Thyroid gland (tissue), 4 donors: ENCODE results near the gene PRICKLE1. TPM values are rescaled to one million over a fixed set of nuclear protein-coding genes. Genes with fewer than 3 reads are reported as not detected.

Source experiments
- DNase-seq, 2 donors: peaks; one replicate each; pipeline ENCODE4 v3.0.0-alpha.2; 2019
- H3K27ac ChIP-seq, 3 donors: fragments of 200-600 bp; sonication (generic); 1 replicate in 2 of 3; 2 replicates in 1 of 3; pipeline ENCODE4 v1.5.1; 2016 to 2019; ENCODE audit warnings: mild to moderate bottlenecking in 1 of 3, moderate library complexity in 1 of 3
- H3K27me3 ChIP-seq: fragments of 200-600 bp; sonication (generic); one replicate; pipeline ENCODE4 v1.5.1; 2019
- H3K36me3 ChIP-seq, 2 donors: fragments of 200-600 bp; sonication (generic); one replicate each; pipeline ENCODE4 v1.5.1; 2016 to 2019
- H3K4me1 ChIP-seq, 2 donors: fragments of 200-600 bp; sonication (generic); one replicate each; pipeline ENCODE4 v1.5.1; 2017 to 2019
- H3K4me3 ChIP-seq, 3 donors: fragments of 200-600 bp; sonication (generic); replicated peaks in 1 of 3; 1 replicate in 2 of 3; 2 replicates in 1 of 3; pipeline ENCODE4 v1.5.1; 2016; ENCODE audit warnings: mild to moderate bottlenecking in 1 of 3
- H3K9me3 ChIP-seq: fragments of 200-600 bp; sonication (generic); one replicate; pipeline ENCODE4 v1.5.1; 2017
- CTCF ChIP-seq, 6 experiments: fragments of 200-600 bp in 3 of 6; fragments of 450-650 bp in 3 of 6; sonication (generic) in 3 of 6; IDR thresholded peaks; one replicate each; pipeline ENCODE4 v1.5.1; 2016 to 2019; ENCODE audit warnings: antibody characterized with exemption in 6 of 6, mild to moderate bottlenecking in 2 of 6, inconsistent platforms in 1 of 6, moderate library complexity in 1 of 6
- POLR2A ChIP-seq, 2 donors: fragments of 450-650 bp; IDR thresholded peaks; one replicate each; pipeline ENCODE4 v1.6.1; 2017; ENCODE audit warnings: antibody characterized with exemption in 2 of 2, mild to moderate bottlenecking in 2 of 2, moderate library complexity in 1 of 2
- WGBS, 2 donors: methylation state at CpG; one replicate each; pipeline ENCODE4 v1.1.5; 2017; 5-methylcytosine and 5-hydroxymethylcytosine counted together
- intact Hi-C: fragments of 100-400 bp; cut with DNase I; formaldehyde crosslinking; loops from one replicate; pipeline ENCODE4 v1.15.1; 2023
- total RNA-seq, 4 donors: library from RNA; depleted of rRNA; stranded (reverse); fragments of >200 nt; gene quantifications; one replicate each; pipeline ENCODE4 v1.2.3, GENCODE V29; 2016

The PRICKLE1 gene
- total RNA-seq, 4 donors from 2014 or later = 17.2 to 25.4 (median 19.6) TPM

- H3K36me3 ChIP-seq = no peaks in the 10 kb centered on the region
- no peaks in the 10 kb centered on the region for H3K4me1 ChIP-seq
- 90 to 96% methylated on average over 4 of the region's 4 CpGs for WGBS, 2 donors
- no peak for TF ChIP-seq POLR2A (IDR thresholded peaks at IDR 0.05)
- TF ChIP-seq CTCF (IDR thresholded peaks at IDR 0.05) = no peak
- no peaks in the 10 kb centered on the region for H3K27me3 ChIP-seq
- no peaks in the 10 kb centered on the region for H3K9me3 ChIP-seq
- no peak overlapping the region for H3K4me3 ChIP-seq
- no peak for DNase-seq
- H3K27ac ChIP-seq = no peak overlapping the region
- intact Hi-C loops = no loop called here
Observed at GRCh38 chr12:42534184-42534838, 55.2 kb downstream of the PRICKLE1 start.

- intact Hi-C loops = no loop called here
- H3K27me3 ChIP-seq = no peaks in the 10 kb centered on the region
- no peaks in the 10 kb centered on the region for H3K9me3 ChIP-seq
- no peak overlapping the region for H3K4me3 ChIP-seq
- no peak for DNase-seq
- TF ChIP-seq POLR2A (IDR thresholded peaks at IDR 0.05) (no peak), CTCF (IDR thresholded peaks at IDR 0.05) (no peak)
- no peaks in the 10 kb centered on the region for H3K4me1 ChIP-seq
- 86 to 96% methylated on average over 2 of the region's 2 CpGs for WGBS, 2 donors
- no peak overlapping the region for H3K27ac ChIP-seq
- H3K36me3 ChIP-seq = no peaks in the 10 kb centered on the region
Observed at GRCh38 chr12:42530284-42530683, 59.3 kb downstream of the PRICKLE1 start.

- intact Hi-C loops = no loop called here
- Histone ChIP-seq H3K36me3 (no peaks in the 10 kb centered on the region), H3K4me1 (no peaks in the 10 kb centered on the region), H3K9me3 (no peaks in the 10 kb centered on the region), H3K27me3 (no peaks in the 10 kb centered on the region), H3K27ac (no peak overlapping the region), H3K4me3 (no peak overlapping the region)
- no peak for DNase-seq
- TF ChIP-seq CTCF (IDR thresholded peaks at IDR 0.05) = no peak
- 75 to 80% methylated on average over 1 of the region's 1 CpG for WGBS, 2 donors
Observed at GRCh38 chr12:42525444-42525843, 64.1 kb downstream of the PRICKLE1 start.

- Histone ChIP-seq H3K4me1 (no peaks in the 10 kb centered on the region), H3K36me3 (no peaks in the 10 kb centered on the region), H3K27ac (no peak overlapping the region), H3K27me3 (no peaks in the 10 kb centered on the region), H3K4me3 (no peak overlapping the region), H3K9me3 (no peaks in the 10 kb centered on the region)
- WGBS, 2 donors = 88 to 94% methylated on average over 5 of the region's 5 CpGs
- no peak for TF ChIP-seq POLR2A (IDR thresholded peaks at IDR 0.05)
- TF ChIP-seq CTCF (IDR thresholded peaks at IDR 0.05) = no peak
- no peak for DNase-seq
- intact Hi-C loops = no loop called here
Observed at GRCh38 chr12:42524716-42525115, 64.8 kb downstream of the PRICKLE1 start.

- intact Hi-C loops = no loop called here
- WGBS, 2 donors = 44 to 69% methylated on average over 2 of the region's 2 CpGs
Observed at GRCh38 chr12:42516573-42516972, 73.0 kb downstream of the PRICKLE1 start.

More at GRCh38 chr12:42516573-42516972, 73.0 kb downstream of the PRICKLE1 start:
- DNase-seq = no peak
- no peak overlapping the region for H3K4me3 ChIP-seq
- H3K27ac ChIP-seq = no peak overlapping the region
- H3K27me3 ChIP-seq = no peaks in the 10 kb centered on the region
- no peaks in the 10 kb centered on the region for H3K36me3 ChIP-seq
- no peaks in the 10 kb centered on the region for H3K4me1 ChIP-seq
- no peaks in the 10 kb centered on the region for H3K9me3 ChIP-seq
- TF ChIP-seq POLR2A (IDR thresholded peaks at IDR 0.05) = no peak
- TF ChIP-seq CTCF (IDR thresholded peaks at IDR 0.05) = no peak
